A549 (cell line): ENCODE results near the gene TMEM190.

Experiments used
- CTCF ChIP-seq: fragments of >200 bp; sonication (Bioruptor Twin); formaldehyde crosslinking; IDR thresholded peaks from 3 replicates; pipeline ENCODE4 v1.5.1; 2016
- HEYL ChIP-seq: fragments of 250-450 bp; sonication (Bioruptor Pico); IDR thresholded peaks from 2 replicates; pipeline ENCODE4 v1.8.0; 2021; ENCODE audit warnings: mild to moderate bottlenecking, moderate library complexity
- HMGXB4 ChIP-seq: fragments of 250-450 bp; sonication (Bioruptor Pico); IDR thresholded peaks from 2 replicates; pipeline ENCODE4 v1.5.0; 2021; ENCODE audit warnings: mild to moderate bottlenecking, moderate library complexity, borderline replicate concordance
- NPAS2 ChIP-seq: fragments of 250-450 bp; sonication (Bioruptor Pico); IDR thresholded peaks from 2 replicates; pipeline ENCODE4 v1.8.0; 2022; ENCODE audit warnings: mild to moderate bottlenecking, moderate library complexity, borderline replicate concordance
- NR3C1 ChIP-seq: fragments of >200 bp; sonication (Bioruptor Twin); formaldehyde crosslinking; IDR thresholded peaks from 3 replicates; pipeline ENCODE4 v1.6.1; 2017
- PBX3 ChIP-seq: IDR thresholded peaks from 2 replicates; pipeline ENCODE4 v1.6.1; 2012
- PHF8 ChIP-seq: fragments of 200-600 bp; sonication (generic); IDR thresholded peaks from 2 replicates; pipeline ENCODE4 v1.6.1; 2016; ENCODE audit warnings: low read depth, mild to moderate bottlenecking, antibody characterized with exemption, moderate library complexity, borderline replicate concordance
- POLR2A ChIP-seq: IDR thresholded peaks from 2 replicates; pipeline ENCODE4 v1.6.1; 2012; ENCODE audit warnings: mild to moderate bottlenecking, low read length
- SREBF2 ChIP-seq: fragments of 450-650 bp; IDR thresholded peaks from 2 replicates; pipeline ENCODE4 v1.6.1; 2014; ENCODE audit warnings: mild to moderate bottlenecking, moderate library complexity

- TF ChIP-seq HMGXB4 (CRISPR knock-in tag) = no peak
- TF ChIP-seq CTCF = no peak
- TF ChIP-seq HEYL (CRISPR knock-in tag) = no peak
- TF ChIP-seq NPAS2 (CRISPR knock-in tag) = no peak
- no peak for TF ChIP-seq PBX3
- no peak for TF ChIP-seq POLR2A
- TF ChIP-seq PHF8 = no peak
- no peak for TF ChIP-seq NR3C1
- no peak for TF ChIP-seq SREBF2
These were observed 13.5 kb upstream of the TMEM190 start, which contains the start of gene GARIN5B for GRCh38 chr19:55362990-55363716.
